OCI-LY1 (cell line): Measurements from ENCODE around the gene TAT.
A peak's percentile ranks its signal among the peaks of the same experiment; 100 is the strongest.

Experiments used
- H2AFZ ChIP-seq: fragments of 200-600 bp; sonication (generic), shearing (Covaris generic); 2 replicates; pipeline ENCODE4 v1.6.0; 2014; ENCODE audit warnings: antibody characterized with exemption, mild to moderate bottlenecking, low read length
- H3F3A ChIP-seq: fragments of 200-600 bp; sonication (generic), shearing (Covaris generic); 2 replicates; pipeline ENCODE4 v1.6.0; 2014; ENCODE audit warnings: mild to moderate bottlenecking, antibody characterized with exemption, low read length, moderate library complexity; ENCODE audit not compliant: insufficient read depth
- H3K27ac ChIP-seq: fragments of 200-600 bp; sonication (generic); 2 replicates; pipeline ENCODE4 v1.5.1; 2014; ENCODE audit warnings: low read length, mixed run types, mild to moderate bottlenecking, low read depth; ENCODE audit not compliant: poor library complexity, severe bottlenecking
- H3K27me3 ChIP-seq: fragments of 200-600 bp; sonication (generic); 2 replicates; pipeline ENCODE4 v1.6.0; 2014; ENCODE audit warnings: antibody characterized with exemption, mild to moderate bottlenecking, low read length, moderate library complexity; ENCODE audit not compliant: insufficient read depth
- H3K36me3 ChIP-seq: fragments of 200-600 bp; sonication (generic); 2 replicates; pipeline ENCODE4 v1.6.1; 2014; ENCODE audit warnings: mild to moderate bottlenecking, antibody characterized with exemption, low read length, moderate library complexity, mixed read lengths; ENCODE audit not compliant: insufficient read depth
- H3K4me1 ChIP-seq: fragments of 200-600 bp; sonication (generic); 2 replicates; pipeline ENCODE4 v1.5.1; 2014; ENCODE audit warnings: mild to moderate bottlenecking, low read length, moderate library complexity; ENCODE audit not compliant: insufficient read depth, severe bottlenecking
- H3K4me2 ChIP-seq: fragments of 200-600 bp; sonication (generic), shearing (Covaris generic); 2 replicates; pipeline ENCODE4 v1.6.1; 2014; ENCODE audit warnings: low read length
- H3K4me3 ChIP-seq: fragments of 200-600 bp; sonication (generic); 2 replicates; pipeline ENCODE4 v1.5.1; 2014; ENCODE audit warnings: low read length, low read depth, mild to moderate bottlenecking, mixed read lengths; ENCODE audit not compliant: poor library complexity, severe bottlenecking
- H3K79me2 ChIP-seq: fragments of 200-600 bp; shearing (Covaris generic); 2 replicates; pipeline ENCODE4 v1.6.1; 2016; ENCODE audit warnings: mixed run types, low read length, mixed read lengths; ENCODE audit not compliant: insufficient read depth
- H3K9ac ChIP-seq: fragments of 200-600 bp; sonication (generic), shearing (Covaris generic); 2 replicates; pipeline ENCODE4 v1.6.1; 2014; ENCODE audit warnings: mild to moderate bottlenecking, low read length, mixed read lengths
- H3K9me2 ChIP-seq: fragments of 200-600 bp; sonication (generic), shearing (Covaris generic); 2 replicates; pipeline ENCODE4 v1.6.1; 2014; ENCODE audit warnings: low read depth, mild to moderate bottlenecking, low read length, mixed read lengths
- H3K9me3 ChIP-seq: fragments of 200-600 bp; shearing (Covaris generic); 2 replicates; pipeline ENCODE4 v1.6.1; 2014; ENCODE audit warnings: low read length, mixed read lengths
- H4K20me1 ChIP-seq: fragments of 200-600 bp; sonication (generic), shearing (Covaris generic); 2 replicates; pipeline ENCODE4 v1.6.0; 2016; ENCODE audit warnings: mild to moderate bottlenecking, low read length; ENCODE audit not compliant: insufficient read depth
- CTCF ChIP-seq: fragments of 200-600 bp; sonication (generic), shearing (Covaris generic); IDR thresholded peaks from 2 replicates; pipeline ENCODE4 v1.5.1; 2017; ENCODE audit warnings: mild to moderate bottlenecking, antibody characterized with exemption, low read length, moderate library complexity, mixed read lengths
- EZH2 ChIP-seq: fragments of 200-600 bp; sonication (generic), shearing (Covaris generic); IDR thresholded peaks from 2 replicates; pipeline ENCODE4 v1.8.0; 2017; ENCODE audit warnings: borderline replicate concordance, mixed run types, mild to moderate bottlenecking, antibody characterized with exemption, low read length, moderate library complexity, mixed read lengths

The TAT gene

GRCh38 chr16:71576971-71577370 is at the start of gene TAT:
Gene TAT (minus strand): TSS chr16:71577092. CDS start chr16:71576415, 677 bp downstream.
- Histone ChIP-seq H3K4me2 (no peak within 1 kb of the TSS), H3K9ac (no peak within 1 kb of the TSS), H2AFZ (no peak within 1 kb of the TSS), H3K9me2 (no peaks in the 10 kb centered on the region), H3K9me3 (no peaks in the 10 kb centered on the region), H3K27me3 (no peaks in the 10 kb centered on the region), H3K4me1 (no peaks in the 10 kb centered on the region), H3K27ac (no peak within 1 kb of the TSS), H3K4me3 (no peak within 1 kb of the TSS), H3K36me3 (no peaks in the 10 kb centered on the region), H3K79me2 (no peaks in the 10 kb centered on the region), H4K20me1 (no peaks in the 10 kb centered on the region), H3F3A (no peaks in the 10 kb centered on the region)
- TF ChIP-seq EZH2 (no peak), CTCF (no peak)

- no peak within 1 kb of the TSS for H2AFZ ChIP-seq
- no peak within 1 kb of the TSS for H3K9ac ChIP-seq
These were observed 49.3 kb upstream of the TAT start, which contains the start of gene MARVELD3 for GRCh38 chr16:71626018-71626857. Gene MARVELD3 (plus strand): TSS chr16:71626184. CDS start chr16:71626230, 46 bp downstream.

GRCh38 chr16:71625113-71625850 is 48.4 kb upstream of the TAT start:
- no peaks in the 10 kb centered on the region for H3K9me2 ChIP-seq
- no peaks in the 10 kb centered on the region for H3F3A ChIP-seq
- no peak overlapping the region for H2AFZ ChIP-seq
- H3K27ac ChIP-seq: no peak overlapping the region
- no peak overlapping the region for H3K4me2 ChIP-seq
- H3K4me3 ChIP-seq: no peak overlapping the region
- TF ChIP-seq CTCF (no peak), EZH2 (no peak)
- no peaks in the 10 kb centered on the region for H3K4me1 ChIP-seq
- H3K36me3 ChIP-seq: no peaks in the 10 kb centered on the region
- no peaks in the 10 kb centered on the region for H3K79me2 ChIP-seq
- no peaks in the 10 kb centered on the region for H3K27me3 ChIP-seq
- no peaks in the 10 kb centered on the region for H3K9me3 ChIP-seq
- no peaks in the 10 kb centered on the region for H4K20me1 ChIP-seq
- H3K9ac ChIP-seq: no peak overlapping the region

More at GRCh38 chr16:71626018-71626857, 49.3 kb upstream of the TAT start, which contains the start of gene MARVELD3:
- H3K27me3 ChIP-seq: no peaks in the 10 kb centered on the region
- no peaks in the 10 kb centered on the region for H3K9me2 ChIP-seq
- no peaks in the 10 kb centered on the region for H3K4me1 ChIP-seq
- H3K79me2 ChIP-seq: no peaks in the 10 kb centered on the region
- H3F3A ChIP-seq: no peaks in the 10 kb centered on the region
- no peaks in the 10 kb centered on the region for H4K20me1 ChIP-seq
- peak within 1 kb of the TSS; percentile 57 for H3K4me3 ChIP-seq
- H3K36me3 ChIP-seq: no peaks in the 10 kb centered on the region
- peak within 1 kb of the TSS; percentile 52; the same call in 1 of the 2 replicates for H3K4me2 ChIP-seq
- no peaks in the 10 kb centered on the region for H3K9me3 ChIP-seq
- TF ChIP-seq CTCF: no peak
- TF ChIP-seq EZH2: no peak
- no peak within 1 kb of the TSS for H3K27ac ChIP-seq
